Activated naive CD4-positive, alpha-beta T cell treated with anti-CD3 and anti-CD28 coated beads, Interleukin-2, amount 50 U/mL, for 72 hours (primary cell): ENCODE data around the gene CCDC137. TPM values are rescaled to one million over a fixed set of nuclear protein-coding genes. Genes with fewer than 3 reads are reported as not detected.
"Not testable (repeated sequence)": the region's sequence is repeated elsewhere in the genome, so short reads cannot be mapped to it uniquely, and the experiment has no call there.

ENCODE experiments used
- ATAC-seq, 2 donors: fragments of 150-1000 bp; cut with Tn5 transposase; 2 replicates each; pipeline ENCODE4 v1.10.0; 2021; ENCODE audit warnings: mild to moderate bottlenecking in 2 of 2, moderate library complexity in 2 of 2
- DNase-seq, 2 donors: peaks; one replicate each; pipeline ENCODE4 v3.0.0; 2021 to 2022; ENCODE audit warnings: low spot score in 2 of 2
- H3K27ac Mint-ChIP-seq, 2 donors: one replicate each; pipeline ENCODE4 v1.8.0; 2022; ENCODE audit warnings: mild to moderate bottlenecking in 2 of 2, mixed read lengths in 2 of 2
- H3K36me3 Mint-ChIP-seq, 2 donors: one replicate each; pipeline ENCODE4 v1.8.0; 2022; ENCODE audit warnings: mixed read lengths in 2 of 2
- H3K9me3 Mint-ChIP-seq, 2 donors: one replicate each; pipeline ENCODE4 v1.8.0; 2022; ENCODE audit warnings: mixed read lengths in 2 of 2
- total RNA-seq, 2 donors: library from RNA; stranded (reverse); gene quantifications; one replicate each; pipeline ENCODE4 v1.2.3, GENCODE V29; 2022

Gene CCDC137
- total RNA-seq, 2 donors from 2014 or later: 35.0 to 38.7 TPM

GRCh38 chr17:81666092-81666341 lies 520 bp upstream of the CCDC137 start:
- DNase-seq: no peak
- no peaks in the 10 kb centered on the region for H3K9me3 Mint-ChIP-seq
- H3K36me3 Mint-ChIP-seq: peaks cover 42 to 45% of the 10 kb centered on the region in 2 donors
- H3K27ac Mint-ChIP-seq: peak overlapping the region; percentile 93
- peak; percentile 2 to 4 for ATAC-seq

DNA sequence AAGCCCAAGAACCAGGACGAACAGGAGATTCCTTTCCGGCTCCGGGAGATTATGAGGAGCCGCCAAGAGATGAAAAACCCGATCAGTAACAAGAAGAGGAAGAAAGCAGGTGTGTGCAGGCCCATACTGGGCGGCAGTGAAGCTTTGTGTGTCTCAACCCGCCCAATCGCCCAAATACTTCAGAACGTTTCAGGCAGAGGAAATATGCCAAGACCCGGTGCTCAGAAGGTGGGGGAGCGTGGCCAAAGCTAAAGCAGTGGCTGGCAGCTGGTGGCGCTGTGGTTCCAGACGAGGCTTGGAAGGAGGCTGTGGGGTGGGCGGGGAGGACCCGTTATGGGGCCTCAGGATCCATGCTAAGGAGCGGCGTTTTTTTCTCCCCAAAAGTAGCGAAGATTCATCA lies 1.2 kb downstream of the CCDC137 start:
- DNase-seq (no peak), ATAC-seq (no peak)
- Mint-ChIP-seq H3K9me3 (no peaks in the 10 kb centered on the region), H3K36me3 (peaks cover 45 to 53% of the 10 kb centered on the region in 2 donors), H3K27ac (peak overlapping the region in 1 of 2 donors; percentile 93)

DNA sequence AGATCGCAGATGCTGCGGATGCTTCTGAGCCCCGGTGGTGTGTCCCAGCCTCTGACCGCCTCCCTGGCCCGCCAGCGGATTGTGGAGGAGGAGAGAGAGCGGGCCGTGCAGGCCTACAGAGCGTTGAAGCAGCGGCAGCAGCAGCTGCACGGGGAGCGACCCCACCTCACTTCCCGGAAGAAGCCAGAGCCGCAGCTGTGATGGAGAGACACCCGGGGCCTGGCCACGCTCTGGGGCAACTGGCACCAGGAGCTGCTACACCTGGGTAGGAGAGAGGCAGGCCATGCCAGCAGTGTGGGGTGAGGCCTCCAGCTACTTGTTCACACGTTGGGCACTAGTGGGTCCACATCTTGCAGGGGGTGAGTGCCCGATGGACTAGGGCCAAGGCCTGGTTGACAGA lies 6.0 kb downstream of the CCDC137 start:
- Mint-ChIP-seq H3K36me3 (peaks cover 17 to 31% of the 10 kb centered on the region in 2 donors), H3K27ac (peak overlapping the region in 1 of 2 donors; percentile 81), H3K9me3 (no peaks in the 10 kb centered on the region)
- ATAC-seq (no peak), DNase-seq (no peak)

- no peak overlapping the region for H3K27ac Mint-ChIP-seq
- ATAC-seq (no peak), DNase-seq (no peak)
- H3K36me3 Mint-ChIP-seq: peaks cover 12 to 27% of the 10 kb centered on the region in 2 donors
- H3K9me3 Mint-ChIP-seq: no peaks in the 10 kb centered on the region
Observed at GRCh38 chr17:81672954-81673353, 6.4 kb downstream of the CCDC137 start.

GRCh38 chr17:81673561-81674258 lies 7.2 kb downstream of the CCDC137 start:
- DNase-seq (no peak), ATAC-seq (peak in 1 of 2 donors; percentile 21)
- peaks cover 5 to 22% of the 10 kb centered on the region in 2 donors for H3K36me3 Mint-ChIP-seq
- no peaks in the 10 kb centered on the region for H3K9me3 Mint-ChIP-seq
- no peak overlapping the region for H3K27ac Mint-ChIP-seq

- DNase-seq: peak in 1 of 2 donors; percentile 29
- not testable (repeated sequence) for H3K9me3 Mint-ChIP-seq, H3K27ac Mint-ChIP-seq, ATAC-seq
- peaks cover 0 to 14% of the 10 kb centered on the region in 2 donors for H3K36me3 Mint-ChIP-seq
Observed at GRCh38 chr17:81675515-81676221, 9.1 kb downstream of the CCDC137 start.

- no peak for DNase-seq
- Mint-ChIP-seq H3K9me3 (no peaks in the 10 kb centered on the region), H3K27ac (no peak overlapping the region), H3K36me3 (peaks cover 0 to 11% of the 10 kb centered on the region in 2 donors)
- no peak for ATAC-seq
Observed at GRCh38 chr17:81676906-81677305, 10.4 kb downstream of the CCDC137 start.

- no peak for ATAC-seq
- Mint-ChIP-seq H3K27ac (no peak overlapping the region), H3K9me3 (no peaks in the 10 kb centered on the region), H3K36me3 (peaks cover 7 to 12% of the 10 kb centered on the region in 2 donors)
- DNase-seq: no peak
Observed at GRCh38 chr17:81680150-81680549, 13.6 kb downstream of the CCDC137 start.

- DNase-seq: no peak
- no peak for ATAC-seq
- H3K27ac Mint-ChIP-seq: peak overlapping the region in 1 of 2 donors; percentile 55
- H3K36me3 Mint-ChIP-seq: peaks cover 7 to 16% of the 10 kb centered on the region in 2 donors
- H3K9me3 Mint-ChIP-seq: no peaks in the 10 kb centered on the region
Observed at GRCh38 chr17:81681672-81682071, 15.1 kb downstream of the CCDC137 start.

GRCh38 chr17:81682565-81683207 lies 16.1 kb downstream of the CCDC137 start:
- H3K9me3 Mint-ChIP-seq: no peaks in the 10 kb centered on the region
- peak overlapping the region; percentile 91 to 93 for H3K27ac Mint-ChIP-seq
- peaks cover 7 to 23% of the 10 kb centered on the region in 2 donors for H3K36me3 Mint-ChIP-seq
- DNase-seq (no peak), ATAC-seq (no peak)

DNA sequence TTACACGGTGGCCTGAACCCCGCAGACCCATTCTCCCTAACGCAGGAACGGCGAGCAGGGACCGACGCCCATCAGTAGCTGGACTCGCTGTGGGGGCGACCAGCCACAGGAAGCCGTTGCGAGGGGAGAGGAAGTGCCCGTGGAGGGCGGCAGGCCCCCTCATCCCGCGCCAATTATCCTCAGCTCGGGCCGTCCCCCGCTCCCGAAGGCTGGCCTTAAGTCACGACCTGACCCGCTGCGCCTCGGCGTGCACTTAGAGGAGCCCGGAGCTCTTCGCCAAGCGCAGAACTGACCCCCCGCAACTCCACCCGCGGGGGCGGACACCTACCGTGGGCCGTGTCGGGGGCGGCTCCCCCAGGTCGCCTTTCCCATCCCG lies 16.7 kb downstream of the CCDC137 start:
- ATAC-seq (peak; percentile 1 to 2), DNase-seq (no peak)
- H3K27ac Mint-ChIP-seq: peak overlapping the region; percentile 91 to 93
- H3K9me3 Mint-ChIP-seq: no peaks in the 10 kb centered on the region
- H3K36me3 Mint-ChIP-seq: peaks cover 7 to 23% of the 10 kb centered on the region in 2 donors

DNA sequence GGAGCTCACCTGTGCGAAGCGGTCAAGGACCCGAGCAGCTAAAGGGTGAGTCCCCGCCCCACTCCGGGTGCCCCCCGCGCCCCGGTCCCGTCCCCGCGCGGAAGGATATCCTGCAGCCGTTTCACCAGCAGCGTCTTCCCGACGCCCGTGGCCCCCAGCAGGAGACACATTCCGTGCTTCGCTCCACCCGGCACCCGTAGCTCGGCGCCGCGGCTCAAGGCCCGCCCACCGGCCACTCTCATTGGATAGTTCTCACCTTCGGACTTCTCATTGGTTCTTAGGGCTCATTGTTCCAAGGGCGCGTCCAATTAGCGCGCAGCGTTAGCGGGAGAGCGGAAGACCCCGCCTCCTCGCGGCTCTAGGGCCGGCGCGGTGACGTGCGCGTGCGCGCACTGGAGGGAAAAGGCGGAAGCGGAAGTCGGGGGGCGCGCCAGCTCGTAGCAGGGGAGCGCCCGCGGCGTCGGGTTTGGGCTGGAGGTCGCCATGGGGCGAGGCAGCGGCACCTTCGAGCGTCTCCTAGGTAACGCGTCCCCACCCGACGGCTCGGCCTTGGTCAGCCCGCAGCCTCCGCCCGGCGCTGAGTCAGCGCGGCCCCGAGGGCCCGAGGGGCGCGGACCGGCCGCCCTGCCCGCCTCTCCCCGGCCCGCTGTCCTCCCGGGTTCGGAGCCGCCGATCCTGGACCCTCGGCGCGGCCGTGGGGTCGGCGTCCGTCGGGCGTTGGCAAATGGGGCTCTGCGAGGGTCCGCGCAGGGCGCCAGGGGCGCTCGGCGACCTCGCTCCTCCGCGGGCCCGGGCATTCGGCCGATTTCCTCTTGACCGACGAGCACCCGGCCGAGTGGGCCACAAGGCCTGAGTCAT lies 17.3 kb downstream of the CCDC137 start, which contains the start of the genes ARL16 and HGS:
Gene ARL16, minus strand, starts transcription at position 214 of the 858 bp plus-strand sequence. Its CDS starts 44 bp downstream, at position 170.
Gene HGS, plus strand, starts transcription at position 428 of the 858 bp plus-strand sequence. Its CDS starts 56 bp downstream, at position 484.
- ATAC-seq (peak; percentile 97), DNase-seq (peak; percentile 97 to 99)
- H3K36me3 Mint-ChIP-seq: peaks cover 9 to 23% of the 10 kb centered on the region in 2 donors
- H3K9me3 Mint-ChIP-seq: no peaks in the 10 kb centered on the region
- peak within 1 kb of the TSS; percentile 93 to 97 for H3K27ac Mint-ChIP-seq

GRCh38 chr17:81684442-81684911 lies 17.9 kb downstream of the CCDC137 start:
- H3K27ac Mint-ChIP-seq: peak overlapping the region; percentile 81 to 93
- ATAC-seq (peak in 1 of 2 donors; percentile 57), DNase-seq (peak in 1 of 2 donors; percentile 26)
- peaks cover 16 to 23% of the 10 kb centered on the region in 2 donors for H3K36me3 Mint-ChIP-seq
- no peaks in the 10 kb centered on the region for H3K9me3 Mint-ChIP-seq

DNA sequence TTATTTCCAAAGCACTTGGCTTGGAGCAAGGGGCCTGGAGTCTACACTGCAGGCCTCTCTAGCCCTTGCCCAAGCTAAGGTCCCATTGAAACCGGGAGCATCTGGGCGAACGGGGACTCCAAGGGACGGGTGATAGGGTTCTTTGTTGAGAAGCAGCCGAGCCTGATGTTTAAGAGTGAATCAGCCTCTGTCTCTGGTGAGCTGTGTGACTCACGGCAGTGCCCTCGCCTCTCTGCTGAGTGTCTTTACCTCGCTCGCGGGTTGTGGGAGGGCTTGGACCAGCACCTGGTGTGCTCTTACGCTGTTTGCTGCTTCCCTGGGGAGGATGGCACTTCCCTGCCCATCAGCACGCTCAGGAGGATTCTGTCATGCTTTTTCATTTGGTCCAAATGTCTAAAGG lies 18.6 kb downstream of the CCDC137 start:
- Mint-ChIP-seq H3K27ac (peak overlapping the region; percentile 81 to 93), H3K36me3 (peaks cover 17 to 26% of the 10 kb centered on the region in 2 donors), H3K9me3 (no peaks in the 10 kb centered on the region)
- DNase-seq (peak in 1 of 2 donors; percentile 41), ATAC-seq (peak; percentile 13 to 17)

DNA sequence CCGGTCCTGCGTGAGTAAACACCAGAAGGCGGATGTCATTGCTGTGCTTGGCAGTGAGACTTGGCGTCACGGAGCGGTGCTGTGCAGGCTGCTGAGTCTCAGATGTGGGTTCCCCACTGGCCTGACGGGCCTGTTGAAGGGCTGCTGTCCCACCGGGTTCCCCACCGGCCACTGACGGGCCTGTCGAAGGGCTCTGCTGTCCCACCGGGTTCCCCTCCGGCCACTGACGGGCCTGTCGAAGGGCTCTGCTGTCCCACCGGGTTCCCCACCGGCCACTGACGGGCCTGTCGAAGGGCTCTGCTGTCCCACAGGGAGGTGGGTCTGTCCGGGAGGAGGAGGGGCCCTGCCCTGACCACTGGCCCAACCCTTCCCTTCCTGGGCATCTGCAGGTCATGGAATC lies 20.1 kb downstream of the CCDC137 start:
- peaks cover 17 to 27% of the 10 kb centered on the region in 2 donors for H3K36me3 Mint-ChIP-seq
- H3K9me3 Mint-ChIP-seq: no peaks in the 10 kb centered on the region
- ATAC-seq (no peak), DNase-seq (no peak)
- H3K27ac Mint-ChIP-seq: no peak overlapping the region
